Heart left ventricle (tissue), 16 donors: ENCODE data around the gene C1QTNF4. TPM values are rescaled to one million over a fixed set of nuclear protein-coding genes. Genes with fewer than 3 reads are reported as not detected.

Source experiments
- ATAC-seq, 4 donors: fragments of 200-7000 bp; cut with Tn5 transposase; one replicate each; pipeline ENCODE4 v1.9.1; 2020 to 2022; ENCODE audit warnings: moderate library complexity in 4 of 4, mild to moderate bottlenecking in 3 of 4, moderate number of reproducible peaks in 1 of 4
- DNase-seq, 5 donors: peaks; one replicate each; pipeline ENCODE4 v3.0.0-alpha.2; 2020
- H3K27ac ChIP-seq, 12 donors: fragments of 200-600 bp; sonication (generic) in 4 of 12; one replicate each; pipeline versions ENCODE4 v1.5.0 to v1.8.0; 2016 to 2022; ENCODE audit warnings: mild to moderate bottlenecking in 2 of 12
- H3K27me3 ChIP-seq, 9 donors: fragments of 200-600 bp; sonication (generic) in 2 of 9; one replicate each; pipeline versions ENCODE4 v1.5.1 to v1.8.0; 2016 to 2022; ENCODE audit warnings: mild to moderate bottlenecking in 3 of 9
- H3K36me3 ChIP-seq, 9 donors: fragments of 200-600 bp; sonication (generic) in 2 of 9; one replicate each; pipeline versions ENCODE4 v1.5.0 to v1.8.0; 2018 to 2022; ENCODE audit warnings: mild to moderate bottlenecking in 2 of 9
- H3K4me1 ChIP-seq, 12 donors: fragments of 200-600 bp; sonication (generic) in 4 of 12; one replicate each; pipeline versions ENCODE4 v1.5.0 to v1.8.0; 2016 to 2022; ENCODE audit warnings: mild to moderate bottlenecking in 3 of 12
- H3K4me3 ChIP-seq, 12 donors: fragments of 200-600 bp; sonication (generic) in 4 of 12; one replicate each; pipeline versions ENCODE4 v1.5.0 to v1.8.0; 2017 to 2022; ENCODE audit warnings: mild to moderate bottlenecking in 9 of 12, moderate library complexity in 4 of 12
- H3K9me3 ChIP-seq, 12 donors: fragments of 200-600 bp; sonication (generic) in 4 of 12; one replicate each; pipeline versions ENCODE4 v1.5.0 to v1.8.0; 2016 to 2022; ENCODE audit warnings: mild to moderate bottlenecking in 1 of 12
- CTCF ChIP-seq, 12 donors: fragments of 200-600 bp; sonication (generic) in 4 of 12; IDR thresholded peaks; one replicate each; pipeline versions ENCODE4 v1.5.0 to v1.8.0; 2018 to 2022; ENCODE audit warnings: antibody characterized with exemption in 12 of 12, mild to moderate bottlenecking in 5 of 12
- POLR2A ChIP-seq, 2 donors: fragments of 450-650 bp; IDR thresholded peaks; one replicate each; pipeline ENCODE4 v1.6.1; 2017; ENCODE audit warnings: antibody characterized with exemption in 2 of 2, mild to moderate bottlenecking in 2 of 2, moderate library complexity in 2 of 2
- WGBS, 4 donors: extraction: QIAGEN DNeasy Blood & Tissue Kit in 2 of 4; methylation state at CpG; one replicate each; pipeline versions ENCODE4 v1.1.5 to v1.1.7; 2013 to 2018; 5-methylcytosine and 5-hydroxymethylcytosine counted together
- intact Hi-C, 10 donors: fragments of 100-400 bp; cut with DNase I; formaldehyde crosslinking; loops; one replicate each; pipeline versions ENCODE4 v1.11.1 to v1.14.2; 2022
- polyA plus RNA-seq, 2 donors: library from polyadenylated mRNA; stranded (reverse); fragments of 200-250 nt; gene quantifications; one replicate each; pipeline ENCODE4 v1.2.3, GENCODE V29; 2013
- total RNA-seq, 9 donors: library from RNA; depleted of rRNA in 2 of 9; stranded (reverse); fragments of >200 nt in 2 of 9; fragmentation: NEBNext Ultra II Directional in 3 of 9; extraction: Animal tissue kit (Norgen Biotek cat#: 25700) in 3 of 9; gene quantifications; one replicate each; pipeline versions ENCODE4 v1.1.0 to v1.2.4, GENCODE V29; 2016 to 2023
- donor health status: ischemic (EF 13 %, LVEDD 7.1; RV severe dilation, severe dysfunction).
- donor health status: healthy with polysubstance abuse.
- donor health status: DM: no; HTN: yes; CAD: no.
- donor health status: DM: no; HTN: no; CAD: no.
- donor health status: ischemic (EF 25% LVEDD 6.9; RV normal size, moderate dysfunction).
- donor health status: ischemic (EF 25% LVEDD 5.7; RV mildly dilated, moderate dysfunction).
- donor health status: healthy.
- donor health status: DM: yes; HTN: yes; CAD: no.
- donor health status: ischemic (EF 35%, LVEDD 5.7; RV mildly dilated, moderate dysfunction).
- donor health status: nonischemic (EF 11% LVEDD 7.7; RV severe dilation, severe dysfunction).
- donor health status: DM: yes; HTN: yes; CAD: no.
- donor health status: PGD.
- donor health status: ischemic (EF 29% LVEDD 5.4; RV normal size, mild dysfunction).
- donor health status: nonischemic (EF 23%, LVEDD 6.1; RV moderate dilation, normal function).

Gene C1QTNF4
- total and polyA plus RNA-seq, 11 donors: 0.23 to 1.5 (median 0.67) TPM; not detected in 1

- DNase-seq (no peak), ATAC-seq (no peak)
- Histone ChIP-seq H3K27ac (no peak overlapping the region), H3K9me3 (no peaks in the 10 kb centered on the region), H3K27me3 (no peaks in the 10 kb centered on the region), H3K4me3 (no peak overlapping the region), H3K36me3 (peaks cover 0 to 53% (median 49%) of the 10 kb centered on the region in 9 donors), H3K4me1 (peaks cover 0 to 43% (median 23%) of the 10 kb centered on the region in 12 donors)
- TF ChIP-seq CTCF (IDR thresholded peaks at IDR 0.05) (no peak), POLR2A (IDR thresholded peaks at IDR 0.05) (no peak)
- intact Hi-C loops: no loop called here
- WGBS, 4 donors: 89 to 94% (median 91%) methylated on average over 5 of the region's 5 CpGs
These were observed 10.4 kb downstream of the C1QTNF4 start for GRCh38 chr11:47583844-47584243.

- intact Hi-C loops: loop anchor here in 1 of 10 donors (2.0 to 5.0 kb wide), 2 partner anchors 26 to 102 kb away; partner anchors contain the start of gene CELF1
- DNase-seq (peak; percentile 89 to 92 (median 90)), ATAC-seq (peak; percentile 88 to 97 (median 94))
These were observed 15.4 kb downstream of the C1QTNF4 start, which contains the start of the genes KBTBD4 and NDUFS3 for GRCh38 chr11:47578524-47579494. Gene KBTBD4 (minus strand): TSS chr11:47578970. CDS start chr11:47578951, 19 bp downstream. Gene NDUFS3 (plus strand): TSS chr11:47579074. CDS start chr11:47579092, 18 bp downstream.

GRCh38 chr11:47577460-47578041 is 16.7 kb downstream of the C1QTNF4 start:
- intact Hi-C loops: loop anchor here in 1 of 10 donors (2.0 to 5.0 kb wide), 2 partner anchors 25 to 100 kb away; partner anchors contain the start of gene CELF1
- Histone ChIP-seq H3K9me3 (no peaks in the 10 kb centered on the region), H3K36me3 (peaks cover 0 to 74% (median 69%) of the 10 kb centered on the region in 9 donors), H3K4me1 (peaks cover 9 to 50% (median 36%) of the 10 kb centered on the region in 12 donors), H3K4me3 (peak overlapping the region in 9 of 12 donors; percentile 76 to 100 (median 96)), H3K27ac (no peak overlapping the region), H3K27me3 (no peaks in the 10 kb centered on the region)
- DNase-seq: no peak
- ATAC-seq: no peak
- TF ChIP-seq POLR2A (IDR thresholded peaks at IDR 0.05): no peak
- no peak for TF ChIP-seq CTCF (IDR thresholded peaks at IDR 0.05)
- WGBS, 4 donors: 73 to 76% (median 74%) methylated on average over 13 of the region's 13 CpGs

More at GRCh38 chr11:47578524-47579494, 15.4 kb downstream of the C1QTNF4 start, which contains the start of the genes KBTBD4 and NDUFS3:
- peak within 1 kb of the TSS; percentile 76 to 100 (median 96) for H3K4me3 ChIP-seq
- WGBS, 4 donors: 0 to 1% (median 0%) methylated on average over 47 to 72 of the region's 72 CpGs
- peak within 1 kb of the TSS; percentile 67 to 95 (median 92) for H3K27ac ChIP-seq
- H3K4me1 ChIP-seq: peaks cover 9 to 37% (median 27%) of the 10 kb centered on the region in 12 donors
- no peaks in the 10 kb centered on the region for H3K27me3 ChIP-seq
- TF ChIP-seq CTCF (IDR thresholded peaks at IDR 0.05) (no peak), POLR2A (IDR thresholded peaks at IDR 0.05) (peak in 1 of 2 donors; percentile 47)
- H3K36me3 ChIP-seq: peaks cover 0 to 74% (median 69%) of the 10 kb centered on the region in 9 donors
- no peaks in the 10 kb centered on the region for H3K9me3 ChIP-seq
